ENCODE data around the gene CBFA2T2. TPM values are rescaled to one million over a fixed set of nuclear protein-coding genes. Genes with fewer than 3 reads are reported as not detected.

Gene CBFA2T2
- total and polyA plus RNA-seq, 10 of the 15 experiments (the other 5 are each of a cell fraction or from before 2014, with no cell fraction given): 0.61 to 8.6 (median 5.5) TPM

GRCh38 chr20:33531885-33532284, 42.0 kb downstream of the CBFA2T2 start:
- no peak overlapping the region for H3K4me3 ChIP-seq
- H3K4me1 ChIP-seq (ENCODE audit: control insufficient read depth, insufficient read depth, low read length): peaks cover 4% of the 10 kb centered on the region; the same call in 1 of the 2 replicates
- no TSS peak for BruUV-seq (replicated peaks)
- FAIRE-seq: no peak
- no peak overlapping the region for H3K27ac ChIP-seq (ENCODE audit: control insufficient read depth, insufficient read depth)
- RAD21 ChIA-PET (ENCODE audit: unreplicated experiment): interaction anchor here (0.7 to 1.0 kb wide), 2 partner anchors 10 to 45 kb away, joined by 3 to 4 read pairs; no protein-coding TSS in a partner anchor
- H3K9me3 ChIP-seq (replicated peaks; ENCODE audit: control insufficient read depth, insufficient read depth, low read length): no peaks in the 10 kb centered on the region
- WGBS (ENCODE audit: insufficient coverage, insufficient replicate concordance, low lambda C conversion rate, missing lambda C conversion rate): 95% methylated on average over 1 of the region's 1 CpG
- H3K4me2 ChIP-seq (ENCODE audit: control insufficient read depth, insufficient read depth): no peak overlapping the region
- DNase-seq (ENCODE audit: low read depth, low spot score): no peak
- no peaks in the 10 kb centered on the region for H3K79me2 ChIP-seq (ENCODE audit: control insufficient read depth, insufficient read depth, low read length)
- POLR2A ChIA-PET: interaction anchor here (0.5 kb wide), 1 partner anchor 242 kb away, joined by 3 read pairs; no protein-coding TSS in a partner anchor
- no peak for ATAC-seq
- H3K9ac ChIP-seq (ENCODE audit: control insufficient read depth, insufficient read depth, low read length): no peak overlapping the region
- SMC1A ChIA-PET (ENCODE audit: uncharacterized antibody, unreplicated experiment): interaction anchor here (0.7 to 1.6 kb wide), 7 partner anchors 8 to 115 kb away, joined by 3 to 4 read pairs (median 3); no protein-coding TSS in a partner anchor
- H3K27me3 ChIP-seq (replicated peaks in 1 of 2; ENCODE audit: control insufficient read depth in 2 of 2, insufficient read depth in 2 of 2, low read length in 1 of 2): no peaks in the 10 kb centered on the region
- no peaks in the 10 kb centered on the region for H4K20me1 ChIP-seq (ENCODE audit: control insufficient read depth, insufficient read depth)
- intact Hi-C loops (cut with micrococcal nuclease; ENCODE audit: unreplicated experiment): no loop called here
- H3K36me3 ChIP-seq (ENCODE audit: control insufficient read depth in 2 of 2, insufficient read depth in 2 of 2, low read length in 1 of 2): no peaks in the 10 kb centered on the region
- CTCF ChIA-PET: interaction anchor here (0.6 to 1.5 kb wide), 5 partner anchors 21 to 559 kb away, joined by 3 to 5 read pairs (median 3); no protein-coding TSS in a partner anchor
- H2AFZ ChIP-seq (ENCODE audit: control insufficient read depth, low read depth, low read length): no peak overlapping the region
- in situ Hi-C loops (cut with MboI): no loop called here
- TF ChIP-seq MXI1 (IDR thresholded peaks at IDR 0.05; ENCODE audit: low read depth, low read length): no peak
- TF ChIP-seq, protein P1, sequence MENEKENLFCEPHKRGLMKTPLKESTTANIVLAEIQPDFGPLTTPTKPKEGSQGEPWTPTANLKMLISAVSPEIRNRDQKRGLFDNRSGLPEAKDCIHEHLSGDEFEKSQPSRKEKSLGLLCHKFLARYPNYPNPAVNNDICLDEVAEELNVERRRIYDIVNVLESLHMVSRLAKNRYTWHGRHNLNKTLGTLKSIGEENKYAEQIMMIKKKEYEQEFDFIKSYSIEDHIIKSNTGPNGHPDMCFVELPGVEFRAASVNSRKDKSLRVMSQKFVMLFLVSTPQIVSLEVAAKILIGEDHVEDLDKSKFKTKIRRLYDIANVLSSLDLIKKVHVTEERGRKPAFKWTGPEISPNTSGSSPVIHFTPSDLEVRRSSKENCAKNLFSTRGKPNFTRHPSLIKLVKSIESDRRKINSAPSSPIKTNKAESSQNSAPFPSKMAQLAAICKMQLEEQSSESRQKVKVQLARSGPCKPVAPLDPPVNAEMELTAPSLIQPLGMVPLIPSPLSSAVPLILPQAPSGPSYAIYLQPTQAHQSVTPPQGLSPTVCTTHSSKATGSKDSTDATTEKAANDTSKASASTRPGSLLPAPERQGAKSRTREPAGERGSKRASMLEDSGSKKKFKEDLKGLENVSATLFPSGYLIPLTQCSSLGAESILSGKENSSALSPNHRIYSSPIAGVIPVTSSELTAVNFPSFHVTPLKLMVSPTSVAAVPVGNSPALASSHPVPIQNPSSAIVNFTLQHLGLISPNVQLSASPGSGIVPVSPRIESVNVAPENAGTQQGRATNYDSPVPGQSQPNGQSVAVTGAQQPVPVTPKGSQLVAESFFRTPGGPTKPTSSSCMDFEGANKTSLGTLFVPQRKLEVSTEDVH (IDR thresholded peaks at IDR 0.05; ENCODE audit: low read depth, partially characterized antibody): no peak
- no peak for TF ChIP-seq CEBPB (IDR thresholded peaks at IDR 0.05; ENCODE audit: borderline replicate concordance in 1 of 2, low read depth in 2 of 2, low read length in 2 of 2)
- no peak for TF ChIP-seq ZNF622 (IDR thresholded peaks at IDR 0.05)
- no peak for TF ChIP-seq ZBTB40 (IDR thresholded peaks at IDR 0.05; ENCODE audit: borderline replicate concordance)
- TF ChIP-seq NRF1 (conservative IDR thresholded peaks at IDR 0.05; ENCODE audit: low read depth, low read length): no peak
- TF ChIP-seq CHD2 (IDR thresholded peaks at IDR 0.05; ENCODE audit: borderline replicate concordance, low read depth, low read length): no peak
- TF ChIP-seq CREM (IDR thresholded peaks at IDR 0.05; ENCODE audit: low read depth): no peak
- no peak for TF ChIP-seq REST (IDR thresholded peaks at IDR 0.05; ENCODE audit: low read depth, low read length)
- TF ChIP-seq FOS (IDR thresholded peaks at IDR 0.05; ENCODE audit: borderline replicate concordance, extremely low read depth, insufficient read length): no peak
